Activated T-helper 1 cell treated with anti-CD3 and anti-CD28 coated beads, Interleukin-2, amount 50 U/mL, for 16 hours (primary cell): ENCODE results near the gene PPP1R12A.
"Not testable (repeated sequence)": the region's sequence is repeated elsewhere in the genome, so short reads cannot be mapped to it uniquely, and the experiment has no call there.

Source experiments
- DNase-seq, 2 donors: peaks; one replicate each; pipeline ENCODE4 v3.0.0-alpha.2; 2020; ENCODE audit warnings: low read depth in 1 of 2, low spot score in 1 of 2

The PPP1R12A gene

DNA sequence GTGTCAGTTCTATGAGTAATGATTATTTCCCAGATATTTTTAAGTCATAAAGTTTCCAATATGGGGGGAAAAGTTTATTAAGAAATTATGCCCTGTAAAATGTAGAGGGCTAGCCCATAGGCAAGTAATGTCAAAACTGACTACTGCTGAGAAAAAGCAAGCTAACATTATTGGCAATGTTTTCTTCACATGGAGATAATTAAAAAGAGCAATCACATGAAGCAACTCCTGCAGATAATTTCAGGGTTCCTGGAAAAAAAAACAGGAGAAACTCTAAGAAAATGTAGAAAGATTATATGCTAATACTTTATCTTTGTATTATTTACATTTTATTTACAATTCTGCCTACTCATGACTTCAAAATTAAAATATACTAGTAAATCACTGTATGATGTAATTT is 39.8 kb downstream of the PPP1R12A start:
- DNase-seq = no peak

- DNase-seq = no peak
These were observed 43.3 kb downstream of the PPP1R12A start for GRCh38 chr12:79891506-79892162.

- no peak for DNase-seq
These were observed 47.0 kb downstream of the PPP1R12A start for GRCh38 chr12:79887890-79888289.

DNA sequence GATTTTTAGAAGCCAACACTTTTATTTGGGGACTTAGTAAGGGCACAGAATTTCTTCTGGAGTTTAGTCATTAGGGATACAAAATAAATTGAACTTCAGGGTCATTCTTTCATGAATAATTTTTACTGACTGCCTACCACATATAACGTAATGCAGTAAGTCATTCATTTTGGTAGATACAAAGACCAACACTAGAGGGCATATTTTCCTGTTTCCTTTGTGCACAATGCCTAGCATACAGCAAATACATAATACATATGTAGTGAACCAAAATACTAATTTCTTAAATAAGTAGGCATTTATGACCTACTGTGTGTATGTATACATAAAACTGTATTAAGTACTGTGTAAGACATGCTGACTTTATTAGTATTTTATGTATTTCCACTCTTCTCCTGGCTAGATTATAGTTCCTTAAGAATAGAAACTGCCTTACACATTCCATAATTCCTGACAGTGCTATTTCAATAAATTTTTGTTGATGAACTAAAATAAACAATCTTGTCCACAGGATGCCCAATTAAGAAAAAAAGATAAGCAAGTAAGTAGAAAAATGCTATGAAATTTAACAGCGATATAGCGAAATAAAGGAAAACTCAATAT is 47.9 kb downstream of the PPP1R12A start:
- no peak for DNase-seq

DNA sequence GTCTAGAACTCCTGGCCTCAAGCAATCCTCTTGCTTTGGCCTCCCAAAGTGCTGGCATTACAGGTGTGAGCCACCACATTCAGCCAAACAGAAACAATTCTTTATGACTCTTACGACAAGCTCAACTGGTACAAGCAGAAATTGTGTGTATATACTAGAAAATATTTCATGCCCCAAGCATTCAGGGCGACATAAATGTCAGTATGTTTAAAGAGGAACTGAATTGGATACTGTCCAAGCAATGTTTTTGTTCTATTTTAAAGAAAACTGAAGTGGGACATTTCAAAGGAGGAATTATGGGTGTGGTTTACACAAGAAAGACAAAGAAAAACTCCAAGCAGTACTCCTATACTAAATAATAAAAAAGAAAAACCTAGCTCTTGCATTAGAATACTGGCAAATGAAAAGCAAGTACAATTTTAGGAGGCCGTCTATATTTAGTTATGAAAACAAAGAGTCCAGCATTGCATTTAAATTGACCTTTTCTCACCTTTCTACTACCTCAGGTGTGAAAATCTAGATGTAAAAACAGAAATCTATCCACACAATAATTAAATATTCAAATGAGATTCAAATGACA is 48.9 kb downstream of the PPP1R12A start:
- no peak for DNase-seq

DNA sequence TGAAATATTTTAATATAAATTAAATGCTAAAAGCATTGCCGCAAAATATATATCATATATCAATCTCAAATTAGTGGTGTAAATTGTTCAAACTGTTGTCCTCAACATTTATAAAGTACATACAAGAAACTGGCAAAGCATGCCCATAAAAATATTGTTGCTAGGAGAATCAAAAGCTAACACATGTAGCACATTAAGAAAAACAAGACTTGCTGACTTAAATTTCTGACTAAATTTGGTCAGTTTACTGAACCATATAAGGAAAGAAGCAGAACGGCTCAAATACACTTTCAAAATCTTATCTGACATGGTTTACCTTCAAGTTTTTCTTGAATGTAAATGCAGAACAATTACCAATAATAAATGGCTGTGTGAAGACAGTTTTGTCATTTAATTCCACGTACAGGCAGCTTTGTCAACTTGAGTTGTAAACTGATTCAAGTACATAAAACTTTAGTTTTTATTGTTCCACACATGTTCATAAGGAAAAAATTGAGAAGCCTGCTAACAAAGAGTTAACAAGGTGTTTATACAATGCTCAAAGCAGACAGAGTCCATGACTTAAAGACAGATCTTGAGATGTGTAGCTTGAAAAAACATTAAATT is 50.4 kb downstream of the PPP1R12A start:
- DNase-seq = no peak

GRCh38 chr12:79883216-79883615 is 51.7 kb downstream of the PPP1R12A start:
- DNase-seq = no peak

DNA sequence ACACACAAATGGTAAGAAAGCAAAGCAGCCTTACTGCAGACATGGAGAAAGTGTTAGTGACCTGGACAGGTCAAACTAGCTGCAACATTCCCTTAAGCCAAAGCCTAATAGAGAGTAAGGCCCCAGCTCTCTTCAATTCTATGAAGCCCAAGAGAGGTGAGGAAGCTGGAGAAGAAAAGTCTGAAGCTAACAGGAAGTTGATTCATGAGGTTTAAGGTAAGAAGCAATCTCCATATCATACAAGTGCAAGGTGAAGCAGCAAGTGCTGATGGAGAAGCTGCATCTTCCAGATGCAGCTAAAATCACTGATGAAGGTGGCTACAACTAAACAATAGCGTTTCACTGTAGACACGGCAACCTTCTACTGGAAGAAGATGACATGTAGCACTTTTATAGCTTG is 53.5 kb downstream of the PPP1R12A start:
- no peak for DNase-seq

- not testable (repeated sequence) for DNase-seq
These were observed 56.4 kb downstream of the PPP1R12A start for GRCh38 chr12:79878506-79878905.

- DNase-seq = no peak
These were observed 57.7 kb downstream of the PPP1R12A start for GRCh38 chr12:79877246-79877645.

DNA sequence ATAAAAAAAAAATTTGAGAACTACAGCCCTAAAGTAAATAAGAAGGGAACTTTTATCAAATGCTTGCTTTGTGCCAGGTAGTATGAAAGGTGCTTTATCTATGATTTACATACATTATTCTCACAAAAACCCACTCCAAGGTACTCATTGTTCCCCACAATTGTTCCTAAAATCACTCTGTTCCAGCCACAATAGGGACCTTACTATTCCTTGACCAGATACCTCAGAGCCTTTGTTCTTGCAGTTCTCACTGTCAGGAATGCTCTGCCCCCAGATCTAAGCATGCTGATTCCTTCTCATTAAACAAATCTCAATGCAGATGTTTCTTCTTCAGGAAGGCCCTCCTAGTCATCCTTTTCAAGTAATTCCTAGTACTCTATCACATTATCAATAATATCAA is 60.2 kb downstream of the PPP1R12A start:
- DNase-seq = no peak

GRCh38 chr12:79873201-79873600 is 61.7 kb downstream of the PPP1R12A start:
- no peak for DNase-seq

GRCh38 chr12:79871621-79872020 is 63.3 kb downstream of the PPP1R12A start:
- DNase-seq = no peak

GRCh38 chr12:79870916-79871315 is 64.0 kb downstream of the PPP1R12A start:
- no peak for DNase-seq

DNA sequence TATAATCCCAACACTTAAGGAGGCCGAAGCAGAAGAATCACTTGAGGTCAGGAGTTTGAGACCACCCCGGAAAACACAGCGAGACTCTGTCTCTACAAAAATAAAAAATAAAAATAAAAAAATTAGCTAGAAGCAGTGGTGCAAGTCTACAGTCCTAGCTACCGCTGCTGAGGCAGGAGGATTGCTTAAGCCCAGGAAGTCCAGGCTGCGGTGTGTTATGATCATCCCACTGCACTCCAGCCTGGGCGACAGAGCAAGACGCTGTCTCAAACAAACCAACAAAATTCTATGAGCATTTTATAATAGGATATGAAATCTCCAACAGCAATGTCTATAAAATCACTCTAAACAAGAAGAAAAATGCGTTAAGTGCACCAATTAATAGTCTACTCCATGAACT is 75.3 kb downstream of the PPP1R12A start:
- DNase-seq = no peak

- DNase-seq = no peak
These were observed 76.4 kb downstream of the PPP1R12A start for GRCh38 chr12:79858518-79858917.

DNA sequence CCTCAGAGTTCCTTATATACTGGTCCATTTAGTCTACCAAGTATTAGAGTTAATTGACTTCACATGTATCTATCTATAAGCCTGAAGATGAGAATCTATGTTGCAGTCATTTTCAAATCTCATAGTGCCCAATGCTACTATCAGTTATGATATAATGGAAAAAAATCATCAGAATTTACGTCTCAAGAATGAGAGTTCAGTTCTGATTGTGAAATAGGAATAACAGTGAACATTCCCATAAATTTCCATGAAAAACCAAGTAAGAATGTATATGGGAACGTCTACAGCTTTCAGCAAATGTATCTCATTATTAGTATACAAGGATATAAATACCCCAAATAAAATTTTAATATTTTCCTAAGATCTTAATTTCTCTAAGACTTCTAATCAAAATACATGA is 77.2 kb downstream of the PPP1R12A start:
- no peak for DNase-seq

GRCh38 chr12:79850610-79851299 is 84.1 kb downstream of the PPP1R12A start:
- no peak for DNase-seq

- no peak for DNase-seq
These were observed 86.6 kb downstream of the PPP1R12A start for GRCh38 chr12:79848339-79848738.

GRCh38 chr12:79847417-79847816 is 87.5 kb downstream of the PPP1R12A start:
- no peak for DNase-seq

DNA sequence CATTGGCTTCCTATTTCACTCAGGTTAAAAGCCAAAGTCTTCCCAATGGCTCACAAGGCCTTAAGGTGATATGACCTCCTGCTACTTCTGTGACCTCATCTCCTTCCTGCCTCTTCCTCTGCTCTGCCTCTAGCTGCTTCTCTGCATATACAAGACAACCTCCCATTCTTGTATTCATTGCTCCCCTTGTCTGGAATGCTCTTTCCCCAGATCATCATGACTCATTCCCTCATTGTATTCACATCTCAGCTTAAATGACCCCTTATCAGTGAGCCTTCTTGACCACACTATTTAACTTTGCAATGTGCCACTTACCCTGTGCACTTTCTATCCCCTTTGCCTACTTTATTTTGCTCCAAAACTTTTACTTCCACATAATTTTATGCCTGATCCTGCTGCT is 90.2 kb downstream of the PPP1R12A start:
- DNase-seq = no peak

- DNase-seq = no peak
These were observed 90.9 kb downstream of the PPP1R12A start for GRCh38 chr12:79843978-79844377.
